ENCODE data around the gene FOXF1.
A peak's percentile ranks its signal among the peaks of the same experiment; 100 is the strongest.

The FOXF1 gene

GRCh38 chr16:86492267-86492960 is 17.9 kb upstream of the FOXF1 start:
- intact Hi-C loops (cut with DNase I): no loop called here

DNA sequence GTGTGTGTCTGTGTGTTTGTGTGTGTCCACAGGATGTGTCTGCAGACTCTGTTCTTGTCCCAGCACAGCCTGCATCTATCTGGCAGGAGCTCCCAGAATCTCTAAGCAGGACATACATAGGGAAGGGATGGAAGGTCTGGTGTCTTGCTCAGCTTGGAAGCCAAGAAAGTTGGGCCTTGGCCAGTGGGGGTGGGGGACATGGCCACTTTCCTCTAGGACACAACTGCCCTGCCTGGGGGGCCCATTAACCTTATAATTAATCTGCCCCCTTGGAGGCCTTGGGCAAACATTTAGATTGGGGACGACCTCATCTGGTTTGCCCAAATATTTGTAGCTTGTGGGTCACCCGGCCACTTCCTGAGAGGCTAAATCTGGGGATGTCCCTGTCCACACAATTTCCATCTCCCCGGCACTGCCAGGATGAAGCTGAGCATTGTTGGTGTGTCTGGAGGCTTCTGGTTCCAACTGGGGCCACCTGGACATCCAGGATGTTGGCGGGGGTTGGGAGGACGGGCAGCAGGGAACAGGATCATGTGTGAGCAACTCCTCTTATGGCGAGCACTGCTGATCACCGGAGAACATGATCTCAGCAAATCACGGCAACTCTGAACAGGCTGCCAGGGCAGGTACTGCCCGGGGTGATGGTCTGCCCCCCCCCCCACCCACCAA is 17.2 kb upstream of the FOXF1 start:
- peak in 1 of 10 donors; percentile 66 for DNase-seq
- intact Hi-C loops (cut with DNase I): no loop called here

More at GRCh38 chr16:86492267-86492960, 17.9 kb upstream of the FOXF1 start:
- DNase-seq: peak in 1 of 10 donors; percentile 67

DNA sequence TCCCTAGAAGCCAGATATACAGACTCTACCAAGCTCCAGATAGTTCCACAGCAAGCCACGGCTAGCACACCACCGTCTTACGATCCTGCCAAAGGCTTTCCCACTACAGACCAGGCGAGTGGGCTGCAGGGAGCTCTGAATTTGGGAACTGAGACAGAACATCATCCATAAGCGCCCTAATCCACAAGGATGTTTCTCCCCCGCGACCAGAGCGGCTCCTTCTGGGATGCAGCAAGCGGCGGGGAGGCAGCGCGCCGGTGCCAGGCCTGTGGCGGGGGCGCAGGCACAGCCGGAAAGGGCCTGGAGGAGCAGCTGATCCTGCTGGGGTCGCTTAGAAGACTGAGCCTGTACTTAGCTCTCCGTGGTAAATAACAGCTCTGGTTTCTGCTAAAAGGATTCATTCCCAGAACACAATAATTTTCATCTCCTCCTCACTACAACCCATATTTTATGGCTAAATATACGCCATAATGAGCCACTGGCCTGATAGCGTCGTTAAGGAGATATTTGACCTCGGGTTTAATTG is 16.2 kb upstream of the FOXF1 start:
- intact Hi-C loops (cut with DNase I): no loop called here
- DNase-seq: peak in 1 of 10 donors; percentile 71

DNA sequence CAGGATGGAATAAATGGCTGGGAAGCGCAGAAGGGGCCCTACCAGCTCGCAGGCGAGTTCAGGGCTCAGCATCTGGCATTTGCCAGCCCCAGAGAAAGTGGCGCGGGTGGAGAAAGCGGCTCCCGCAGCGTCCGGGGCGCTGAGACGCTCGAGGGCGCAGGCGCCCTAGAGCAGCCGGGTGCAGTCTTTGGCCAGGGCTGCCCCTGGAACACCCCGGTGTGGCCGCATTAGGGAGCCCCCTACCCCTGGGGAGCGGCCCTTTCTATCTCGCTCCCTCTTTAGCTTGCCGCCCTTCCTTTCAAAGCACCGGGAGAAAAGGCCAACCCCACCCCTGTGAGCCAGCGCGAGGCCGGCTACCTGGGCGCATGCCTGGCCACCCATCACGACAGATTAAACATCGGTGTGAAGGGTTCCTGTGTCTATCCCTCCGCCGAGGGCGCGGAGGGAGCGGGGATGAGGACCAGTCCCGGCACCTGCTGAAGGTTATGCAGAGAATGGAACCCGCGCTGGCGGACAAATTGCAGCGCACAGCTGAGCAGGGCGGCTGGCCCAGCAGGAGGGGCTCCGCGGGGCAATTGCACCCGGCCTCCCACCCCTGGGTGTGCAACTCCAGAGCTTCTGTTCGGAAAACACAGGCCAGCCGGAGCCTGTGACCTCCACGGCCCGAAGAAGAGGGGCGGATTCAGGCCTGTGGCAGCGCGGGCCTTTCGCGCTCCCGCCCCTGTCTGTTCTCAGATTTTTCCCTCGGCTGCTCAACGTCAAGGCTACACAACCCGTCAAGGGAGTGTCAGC is 15.6 kb upstream of the FOXF1 start:
- intact Hi-C loops (cut with DNase I): no loop called here
- DNase-seq: peak in 2 of 10 donors; percentile 59 to 74

GRCh38 chr16:86495357-86495701 is 15.0 kb upstream of the FOXF1 start:
- peak in 2 of 10 donors; percentile 22 to 33 for DNase-seq
- intact Hi-C loops (cut with DNase I): no loop called here

DNA sequence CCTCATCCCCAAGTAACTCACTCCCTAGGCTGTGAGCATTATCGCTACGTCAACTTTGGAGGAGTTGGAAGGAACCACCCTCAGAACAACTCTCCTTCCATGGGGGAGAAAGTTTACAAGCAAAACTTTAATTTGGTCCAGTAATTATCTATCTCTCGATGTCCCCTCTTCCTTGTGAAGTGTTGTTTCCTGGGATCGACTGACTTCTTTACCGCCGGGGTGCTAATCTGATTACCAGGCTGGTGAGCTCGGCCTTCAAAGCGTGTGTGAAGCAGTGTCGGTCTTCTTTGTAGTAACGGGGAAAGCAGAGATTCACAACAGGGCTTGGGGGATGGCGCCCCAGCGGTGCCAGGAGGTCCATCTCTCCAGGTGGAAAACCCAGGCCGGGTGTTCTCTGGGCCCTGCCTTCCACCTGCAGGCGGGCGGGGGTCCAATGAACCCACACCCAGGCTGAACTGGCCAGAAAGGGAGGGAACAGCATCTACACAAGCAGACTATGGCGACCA is 14.5 kb upstream of the FOXF1 start:
- peak in 1 of 10 donors; percentile 72 for DNase-seq
- intact Hi-C loops (cut with DNase I): no loop called here

- peak in 2 of 10 donors; percentile 52 to 69 for DNase-seq
- intact Hi-C loops (cut with DNase I): no loop called here
These were observed 13.9 kb upstream of the FOXF1 start for GRCh38 chr16:86496262-86496928.

DNA sequence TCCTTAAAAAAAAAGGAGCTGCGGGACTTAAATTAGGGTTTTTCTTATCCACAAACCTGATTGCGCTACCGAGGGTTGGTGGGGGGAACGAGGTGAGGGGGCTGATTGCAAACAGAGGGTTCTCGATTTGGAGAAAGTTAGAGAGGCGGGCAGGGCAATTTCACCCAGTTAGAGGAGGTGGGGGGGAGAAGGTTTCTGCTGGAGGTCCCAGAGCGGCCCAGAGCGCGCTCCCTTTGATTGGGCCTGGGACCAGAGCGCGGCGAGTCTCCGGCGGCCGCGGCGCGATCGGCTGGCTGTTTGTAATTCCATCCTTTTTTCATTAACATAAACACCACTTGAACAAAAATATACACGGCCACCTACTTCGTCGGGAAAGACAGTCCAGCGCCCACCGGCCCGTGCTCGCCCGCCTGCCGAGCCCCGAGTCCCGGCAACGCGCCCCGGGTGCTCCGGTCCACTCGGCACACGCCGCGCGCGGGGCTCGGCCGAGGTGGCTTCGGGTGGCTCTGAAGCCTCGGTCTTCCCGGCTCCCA is 13.3 kb upstream of the FOXF1 start:
- DNase-seq: peak in 1 of 10 donors; percentile 62
- intact Hi-C loops (cut with DNase I): no loop called here

GRCh38 chr16:86497551-86498021 is 12.7 kb upstream of the FOXF1 start:
- intact Hi-C loops (cut with DNase I): no loop called here
- DNase-seq: peak in 2 of 10 donors; percentile 26 to 29

- DNase-seq: peak in 1 of 10 donors; percentile 28
- intact Hi-C loops (cut with DNase I): no loop called here
These were observed 12.1 kb upstream of the FOXF1 start for GRCh38 chr16:86498155-86498670.

DNA sequence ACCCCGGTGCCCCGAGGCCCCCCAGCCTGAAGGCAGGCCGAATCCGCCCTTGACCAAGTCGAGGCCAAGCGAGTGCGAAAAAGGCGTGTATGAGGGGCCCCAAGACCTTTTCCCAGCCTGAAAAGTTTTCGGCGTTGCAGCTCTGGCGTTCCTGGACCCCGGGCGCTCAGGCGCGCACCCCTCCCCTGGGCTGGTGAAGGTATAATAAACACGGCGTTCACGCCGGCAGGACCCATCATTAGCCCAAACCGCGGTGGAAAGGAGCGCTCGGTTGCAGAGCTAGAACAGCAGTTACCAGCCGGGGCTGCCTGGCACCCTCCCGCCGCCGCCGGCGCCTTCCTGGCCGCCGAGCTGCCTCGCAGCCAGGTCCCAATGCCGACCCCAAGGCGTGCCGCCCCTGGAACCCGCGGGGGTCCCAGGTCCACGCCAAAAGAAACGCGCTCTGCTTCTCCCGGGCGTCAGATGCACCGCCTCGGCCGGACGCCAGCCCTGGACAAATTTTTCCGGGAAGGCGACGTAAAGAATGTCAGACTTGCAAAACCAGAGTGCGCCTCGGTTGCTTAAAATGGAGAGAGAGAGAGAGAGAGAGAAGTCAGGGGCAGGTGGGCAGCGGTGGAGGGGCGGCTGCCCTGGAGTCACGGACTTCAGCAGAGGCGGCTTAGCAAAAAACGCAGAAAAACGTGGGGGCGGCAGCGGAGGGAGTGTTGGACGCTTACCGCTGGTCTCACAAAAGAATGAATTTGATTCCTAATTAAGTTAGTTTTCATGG is 11.5 kb upstream of the FOXF1 start:
- intact Hi-C loops (cut with DNase I): no loop called here
- DNase-seq: peak in 2 of 10 donors; percentile 52 to 69

DNA sequence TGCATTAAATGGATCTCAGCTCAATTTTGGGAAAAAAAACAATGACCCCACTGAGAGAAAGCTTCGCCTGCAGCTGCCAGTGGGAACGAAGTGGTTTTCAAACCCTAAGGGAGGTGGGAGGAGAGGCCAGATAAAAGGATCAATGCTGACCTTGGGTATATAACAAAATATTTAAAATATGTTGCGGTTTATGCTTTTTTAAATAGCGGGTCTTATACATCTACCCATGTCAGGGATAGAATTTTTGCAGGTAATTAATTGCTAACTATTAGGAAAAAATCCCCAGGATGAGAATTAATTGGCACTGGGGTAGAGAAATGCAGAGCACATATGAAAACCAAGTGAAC is 10.9 kb upstream of the FOXF1 start:
- intact Hi-C loops (cut with DNase I): no loop called here
- no peak for DNase-seq

- intact Hi-C loops (cut with DNase I): no loop called here
- DNase-seq: peak in 3 of 10 donors; percentile 27 to 44 (median 31)
These were observed 10.2 kb upstream of the FOXF1 start for GRCh38 chr16:86499889-86500707.

- intact Hi-C loops (cut with DNase I): no loop called here
- peak in 3 of 10 donors; percentile 24 to 49 (median 37) for DNase-seq
These were observed 9.4 kb upstream of the FOXF1 start for GRCh38 chr16:86500708-86501510.

GRCh38 chr16:86501989-86502855 is 8.1 kb upstream of the FOXF1 start:
- intact Hi-C loops (cut with DNase I): no loop called here
- peak in 3 of 10 donors; percentile 9 to 50 (median 14) for DNase-seq
